Esophagus muscularis mucosa (tissue), 3 donors: ENCODE data around the gene PTPN20.

ENCODE experiments used
- POLR2A ChIP-seq: fragments of 450-650 bp; IDR thresholded peaks from one replicate; pipeline ENCODE4 v1.6.1; 2017; ENCODE audit warnings: antibody characterized with exemption, moderate library complexity, mild to moderate bottlenecking, low read depth
- POLR2AphosphoS5 ChIP-seq, 2 donors: sonication (generic); formaldehyde crosslinking; IDR thresholded peaks; one replicate each; pipeline ENCODE4 v1.6.1; 2017; ENCODE audit warnings: antibody characterized with exemption in 2 of 2
- TF ChIP-seq, protein P1 (sequence below), 3 experiments: fragments of 200-600 bp in 2 of 3; fragments of 450-650 bp in 1 of 3; sonication (generic) in 2 of 3; IDR thresholded peaks; one replicate each; pipeline ENCODE4 v1.5.1; 2017 to 2019; ENCODE audit warnings: antibody characterized with exemption in 3 of 3, mild to moderate bottlenecking in 2 of 3, moderate library complexity in 1 of 3

DNA sequence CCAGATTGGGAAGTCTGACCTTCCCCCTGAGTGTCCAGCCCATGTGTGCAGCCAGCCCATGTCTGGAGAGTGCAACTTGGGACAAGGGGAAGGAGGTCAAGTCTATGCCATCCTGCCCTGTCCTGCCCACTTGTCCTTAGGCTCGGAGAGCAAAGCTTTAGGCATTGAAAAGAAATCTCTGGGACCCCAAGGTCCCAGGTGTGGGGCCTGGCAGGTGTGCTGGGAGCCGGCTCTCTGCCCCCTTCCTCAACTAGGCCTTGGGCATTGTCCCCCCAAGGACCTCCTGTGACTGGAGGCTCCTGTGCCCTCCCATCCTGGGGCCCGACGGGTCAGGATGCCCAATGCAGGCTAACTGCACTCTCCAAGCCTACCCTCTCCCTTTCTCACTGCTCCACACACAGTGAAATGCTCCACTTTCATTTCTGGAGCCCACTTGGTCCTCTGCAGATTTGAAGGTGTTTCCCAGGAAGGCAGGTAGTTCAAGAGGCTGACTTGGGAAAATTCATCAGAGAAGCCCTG, 124.7 kb downstream of the PTPN20 start:
- TF ChIP-seq POLR2A (no peak), POLR2AphosphoS5 (IDR thresholded peaks at IDR 0.05) (no peak)
- TF ChIP-seq, protein P1, sequence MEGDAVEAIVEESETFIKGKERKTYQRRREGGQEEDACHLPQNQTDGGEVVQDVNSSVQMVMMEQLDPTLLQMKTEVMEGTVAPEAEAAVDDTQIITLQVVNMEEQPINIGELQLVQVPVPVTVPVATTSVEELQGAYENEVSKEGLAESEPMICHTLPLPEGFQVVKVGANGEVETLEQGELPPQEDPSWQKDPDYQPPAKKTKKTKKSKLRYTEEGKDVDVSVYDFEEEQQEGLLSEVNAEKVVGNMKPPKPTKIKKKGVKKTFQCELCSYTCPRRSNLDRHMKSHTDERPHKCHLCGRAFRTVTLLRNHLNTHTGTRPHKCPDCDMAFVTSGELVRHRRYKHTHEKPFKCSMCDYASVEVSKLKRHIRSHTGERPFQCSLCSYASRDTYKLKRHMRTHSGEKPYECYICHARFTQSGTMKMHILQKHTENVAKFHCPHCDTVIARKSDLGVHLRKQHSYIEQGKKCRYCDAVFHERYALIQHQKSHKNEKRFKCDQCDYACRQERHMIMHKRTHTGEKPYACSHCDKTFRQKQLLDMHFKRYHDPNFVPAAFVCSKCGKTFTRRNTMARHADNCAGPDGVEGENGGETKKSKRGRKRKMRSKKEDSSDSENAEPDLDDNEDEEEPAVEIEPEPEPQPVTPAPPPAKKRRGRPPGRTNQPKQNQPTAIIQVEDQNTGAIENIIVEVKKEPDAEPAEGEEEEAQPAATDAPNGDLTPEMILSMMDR (IDR thresholded peaks at IDR 0.05): no peak
